HG03064 (cell line): Measurements from ENCODE around the gene EMC9.

Experiments used
- ATAC-seq: cut with Tn5 transposase; IDR thresholded peaks from one replicate; pipeline ENCODE4 v1.9.1; 2021; ENCODE audit warnings: low read depth; ENCODE audit not compliant: unreplicated experiment

The EMC9 gene

GRCh38 chr14:24141097-24141880 is at the start of gene EMC9:
EMC9 (minus strand) TSS chr14:24141591; CDS start chr14:24141304, 287 bp downstream.
- peak; percentile 76 for ATAC-seq

GRCh38 chr14:24190416-24190815 is 49.0 kb upstream of the EMC9 start:
- no peak for ATAC-seq

- ATAC-seq: no peak
These were observed 48.1 kb upstream of the EMC9 start for GRCh38 chr14:24189460-24189859.

GRCh38 chr14:24189059-24189375 is 47.6 kb upstream of the EMC9 start:
- no peak for ATAC-seq

- no peak for ATAC-seq
These were observed 47.1 kb upstream of the EMC9 start, which contains the start of gene IPO4 for GRCh38 chr14:24188251-24189058. IPO4 (minus strand) TSS chr14:24188816; CDS start chr14:24188787, 29 bp downstream.

- ATAC-seq: no peak
These were observed 46.1 kb upstream of the EMC9 start for GRCh38 chr14:24187539-24187915.

- ATAC-seq: no peak
These were observed 45.6 kb upstream of the EMC9 start for GRCh38 chr14:24186831-24187538.

- no peak for ATAC-seq
These were observed 44.4 kb upstream of the EMC9 start for GRCh38 chr14:24185741-24186140.

- no peak for ATAC-seq
These were observed 43.6 kb upstream of the EMC9 start for GRCh38 chr14:24185026-24185425.

- no peak for ATAC-seq
These were observed 42.9 kb upstream of the EMC9 start for GRCh38 chr14:24184104-24184970.

GRCh38 chr14:24183014-24183481 is 41.7 kb upstream of the EMC9 start:
- no peak for ATAC-seq

GRCh38 chr14:24182110-24182882 is 40.9 kb upstream of the EMC9 start:
- no peak for ATAC-seq

- ATAC-seq: no peak
These were observed 40.1 kb upstream of the EMC9 start for GRCh38 chr14:24181371-24182077.

GRCh38 chr14:24179961-24180796 is 38.8 kb upstream of the EMC9 start:
- no peak for ATAC-seq

GRCh38 chr14:24179294-24179960 is 38.0 kb upstream of the EMC9 start:
- no peak for ATAC-seq

- no peak for ATAC-seq
These were observed 37.2 kb upstream of the EMC9 start for GRCh38 chr14:24178399-24179178.

GRCh38 chr14:24177891-24178290 is 36.5 kb upstream of the EMC9 start:
- ATAC-seq: no peak
